HepG2 (cell line): ENCODE measurements around the gene SCART1. TPM values are rescaled to one million over a fixed set of nuclear protein-coding genes. Genes with fewer than 3 reads are reported as not detected.
"Not testable (repeated sequence)": the region's sequence is repeated elsewhere in the genome, so short reads cannot be mapped to it uniquely, and the experiment has no call there.

Source experiments
- ATAC-seq: fragments of 200-7000 bp; cut with Tn5 transposase; 3 replicates; pipeline ENCODE4 v1.9.1; 2020; ENCODE audit warnings: mild to moderate bottlenecking, moderate library complexity
- BruUV-seq: library from RNA; stranded (reverse); fragments of 400-500 nt; replicated peaks from 2 replicates; lab custom pipeline; 2021; lab: Mats Ljungman, UMichigan
- CTCF ChIA-PET: fragments of 300-600 bp; formaldehyde crosslinking; extraction: SDS; loops from one replicate; lab custom pipeline; 2021; ENCODE audit warnings: low total read pairs, inconsistent platforms, low intra/inter-chr PET ratio; lab: Yijun Ruan, JAX
- POLR2A ChIA-PET: fragments of 350-600 bp; sonication (Branson Sonifier 250); formaldehyde crosslinking; loops from one replicate; lab custom pipeline; 2020; ENCODE audit warnings: antibody characterized with exemption, inconsistent platforms; lab: Yijun Ruan, JAX
- DNase-seq: peaks from one replicate; pipeline ENCODE4 v3.0.0-alpha.2; 2015; ENCODE audit warnings: low spot score
- FAIRE-seq: peaks from 3 replicates; lab custom pipeline; 2011; peaks lifted over from hg19 to GRCh38; lab: Jason Lieb, UNC
- H2AFZ ChIP-seq: one replicate; pipeline ENCODE4 v1.6.1; 2011; ENCODE audit warnings: low read length, inconsistent platforms
- H3K27ac ChIP-seq: fragments of 300-600 bp; 3 replicates; pipeline ENCODE4 v1.8.0; 2011; ENCODE audit warnings: mixed run types, mild to moderate bottlenecking, mixed read lengths, low read length, inconsistent platforms; ENCODE audit not compliant: insufficient read depth; ENCODE audit errors: extremely low read length
- H3K27me3 ChIP-seq, 2 experiments: fragments of 200-600 bp in 1 of 2; 2 replicates in 1 of 2; 3 replicates in 1 of 2; pipeline versions ENCODE4 v1.6.0 to v1.8.0; 2011; ENCODE audit warnings: low read length in 2 of 2, mild to moderate bottlenecking in 2 of 2, moderate library complexity in 2 of 2, inconsistent platforms in 1 of 2; ENCODE audit not compliant: insufficient read depth in 2 of 2, control insufficient read depth in 1 of 2
- H3K36me3 ChIP-seq, 2 experiments: fragments of 200-600 bp in 1 of 2; replicated peaks in 1 of 2; 2 replicates in 1 of 2; 3 replicates in 1 of 2; pipeline versions ENCODE4 v1.5.1 to v1.8.0; 2011; ENCODE audit warnings: low read length in 2 of 2, inconsistent platforms in 1 of 2; ENCODE audit not compliant: insufficient read depth in 2 of 2, control insufficient read depth in 1 of 2
- H3K4me1 ChIP-seq: 2 replicates; pipeline ENCODE4 v1.5.1; 2012; ENCODE audit warnings: low read length, inconsistent platforms; ENCODE audit not compliant: insufficient read depth
- H3K4me2 ChIP-seq: 2 replicates; pipeline ENCODE4 v1.6.0; 2011; ENCODE audit warnings: low read depth, low read length, inconsistent platforms
- H3K4me3 ChIP-seq, 3 experiments: fragments of 200-600 bp in 1 of 3; sonication (generic), shearing (Covaris generic) in 1 of 3; replicated peaks in 1 of 3; 2 replicates each; pipeline ENCODE4 v1.5.1; 2011 to 2016; ENCODE audit warnings: low read length in 3 of 3, inconsistent platforms in 2 of 3, low read depth in 2 of 3, mild to moderate bottlenecking in 2 of 3, control low read depth in 1 of 3, mixed read lengths in 1 of 3; ENCODE audit not compliant: insufficient read depth in 1 of 3
- H3K79me2 ChIP-seq: one replicate; pipeline ENCODE4 v1.6.1; 2011; ENCODE audit warnings: low read length, inconsistent platforms; ENCODE audit not compliant: insufficient read depth
- H3K9ac ChIP-seq: 2 replicates; pipeline ENCODE4 v1.6.0; 2011; ENCODE audit warnings: mild to moderate bottlenecking, low read depth, low read length, inconsistent platforms; ENCODE audit not compliant: insufficient read depth
- H3K9me3 ChIP-seq: 2 replicates; pipeline ENCODE4 v1.5.1; 2012; ENCODE audit warnings: mild to moderate bottlenecking, low read length
- H4K20me1 ChIP-seq: 2 replicates; pipeline ENCODE4 v1.6.0; 2011; ENCODE audit warnings: inconsistent platforms, mild to moderate bottlenecking, low read length, moderate library complexity; ENCODE audit not compliant: insufficient read depth
- ATF7-NPFF ChIP-seq: sonication (generic); formaldehyde crosslinking; IDR thresholded peaks from 2 replicates; pipeline ENCODE4 v1.8.1; 2023; ENCODE audit warnings: mild to moderate bottlenecking, low read depth, missing genetic modification reagents, moderate library complexity
- DDIT3 ChIP-seq: sonication (generic); formaldehyde crosslinking; IDR thresholded peaks from 2 replicates; pipeline ENCODE4 v1.4.0; 2020; ENCODE audit warnings: mild to moderate bottlenecking, missing genetic modification reagents
- ELF3 ChIP-seq: IDR thresholded peaks from 2 replicates; pipeline ENCODE4 v1.6.1; 2016; ENCODE audit warnings: missing genetic modification reagents, missing compliant biosample characterization
- FOXC1 ChIP-seq: sonication (generic); formaldehyde crosslinking; IDR thresholded peaks from 2 replicates; pipeline ENCODE4 v1.8.0; 2022; ENCODE audit warnings: mild to moderate bottlenecking, missing genetic modification reagents, borderline replicate concordance
- KDM4B ChIP-seq: sonication (generic); formaldehyde crosslinking; IDR thresholded peaks from 2 replicates; pipeline ENCODE4 v1.4.0; 2020; ENCODE audit warnings: missing genetic modification reagents
- TCF12 ChIP-seq, 2 experiments: fragments of 450-650 bp in 1 of 2; sonication (generic) in 1 of 2; formaldehyde crosslinking in 1 of 2; IDR thresholded peaks; 2 replicates each; pipeline versions ENCODE4 v1.6.1 to v1.8.0; 2017 to 2022; ENCODE audit warnings: antibody characterized with exemption in 1 of 2, mild to moderate bottlenecking in 1 of 2, missing genetic modification reagents in 1 of 2, moderate library complexity in 1 of 2
- ZEB1 ChIP-seq: IDR thresholded peaks from 2 replicates; pipeline ENCODE4 v1.6.1; 2012; ENCODE audit warnings: mild to moderate bottlenecking, low read depth, inconsistent platforms; ENCODE audit not compliant: insufficient replicate concordance
- ZNF232 ChIP-seq: sonication (generic); formaldehyde crosslinking; IDR thresholded peaks from 2 replicates; pipeline ENCODE4 v1.4.0; 2020; ENCODE audit warnings: missing genetic modification reagents, borderline replicate concordance
- ZNF749 ChIP-seq: sonication (generic); formaldehyde crosslinking; IDR thresholded peaks from 2 replicates; pipeline ENCODE4 v1.8.0; 2022; ENCODE audit warnings: mild to moderate bottlenecking, missing genetic modification reagents, moderate library complexity, borderline replicate concordance
- WGBS: methylation state at CpG from one replicate; pipeline ENCODE4 v1.1.6; 2017; ENCODE audit warnings: low lambda C conversion rate; 5-methylcytosine and 5-hydroxymethylcytosine counted together
- in situ Hi-C: cut with HindIII; loops from 2 replicates; pipeline ENCODE4 v1.10.0; 2017; ENCODE audit warnings: low pct_unique_long_range_greater_than_20kb; ENCODE audit not compliant: extremely low pct_ligation_motif_present
- intact Hi-C: fragments of 100-400 bp; cut with micrococcal nuclease; formaldehyde crosslinking; loops from one replicate; pipeline ENCODE4 v1.10.0; 2022; ENCODE audit not compliant: unreplicated experiment
- polyA plus RNA-seq, 8 experiments: library from polyadenylated mRNA; depleted of rRNA in 3 of 8; stranded (reverse) in 7 of 8; unstranded in 1 of 8; fragments of >200 nt; fragmentation: Illumina TruSeq in 4 of 8; extraction: Trizol in 4 of 8; gene quantifications; 2 replicates each; pipeline versions ENCODE4 v1.2.1 to v1.2.3, GENCODE V29; 2011 to 2016; ENCODE audit warnings: low read depth in 4 of 8, missing spikeins in 1 of 8, mixed read lengths in 1 of 8; ENCODE audit not compliant: insufficient read depth in 1 of 8
- total RNA-seq, 5 experiments: library from RNA; depleted of rRNA; stranded (reverse); fragments of >200 nt; fragmentation: Illumina TruSeq; extraction: Trizol; gene quantifications; 2 replicates each; pipeline ENCODE4 v1.2.3, GENCODE V29; 2016; ENCODE audit warnings: low read depth in 1 of 5

Gene SCART1
- total and polyA plus RNA-seq, 2 of the 13 experiments (the other 11 are each of a cell fraction or from before 2014, with no cell fraction given), result 0.46 to 1.1 TPM

DNA sequence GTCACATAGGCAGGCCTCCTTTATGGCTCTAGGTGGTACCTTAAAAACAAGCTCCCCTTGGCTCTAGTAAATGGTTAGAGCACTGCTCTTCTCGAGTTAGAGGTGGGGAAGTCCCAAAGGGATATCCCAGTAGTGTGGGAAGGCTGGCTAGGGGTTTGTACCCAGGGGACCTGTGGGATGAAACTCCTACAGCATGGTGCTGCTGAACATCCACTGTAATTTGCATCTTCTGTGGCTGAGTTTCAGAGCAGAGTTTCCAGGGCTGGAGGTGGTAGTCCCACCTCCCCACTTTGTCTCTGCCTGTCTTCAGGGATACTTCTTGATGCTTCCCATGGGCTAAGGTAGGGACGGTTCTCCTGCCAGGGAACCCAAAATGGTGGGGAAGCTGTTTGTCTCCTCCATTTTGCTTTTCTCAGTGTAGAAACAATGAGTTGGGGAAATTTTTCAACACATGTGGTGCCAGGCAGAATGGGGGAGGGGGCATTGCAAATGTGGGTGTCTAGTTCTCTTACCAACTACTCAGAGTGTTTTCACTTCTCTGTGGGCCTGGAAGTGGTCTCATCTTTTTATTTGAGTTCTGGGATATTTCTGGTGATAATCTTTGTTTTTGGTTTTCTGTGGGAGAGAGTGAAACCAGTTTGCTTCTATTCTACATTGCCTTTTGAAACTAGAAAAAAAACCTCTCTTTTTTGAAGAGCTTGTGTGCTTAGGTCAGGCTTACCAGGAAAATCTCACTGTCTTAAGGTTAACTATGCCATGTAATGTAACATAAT, 36.3 kb downstream of the SCART1 start:
- 0% methylated on average over 2 of the region's 2 CpGs for WGBS
- FAIRE-seq (no peak), DNase-seq (no peak), ATAC-seq (no peak)
- Histone ChIP-seq H3K79me2 (no peaks in the 10 kb centered on the region), H4K20me1 (no peaks in the 10 kb centered on the region), H3K36me3 (no peaks in the 10 kb centered on the region), H3K27me3 (no peaks in the 10 kb centered on the region), H3K4me2 (no peak overlapping the region), H2AFZ (no peak overlapping the region), H3K27ac (no peak overlapping the region), H3K4me3 (no peak overlapping the region), H3K9me3 (peaks cover 38% of the 10 kb centered on the region), H3K9ac (no peak overlapping the region), H3K4me1 (no peaks in the 10 kb centered on the region)
- TF ChIP-seq ZNF232 (CRISPR knock-in tag), result no peak
- TF ChIP-seq DDIT3 (CRISPR knock-in tag), result no peak
- no peak for TF ChIP-seq TCF12 (IDR thresholded peaks at IDR 0.05)
- TF ChIP-seq TCF12 (CRISPR knock-in tag; IDR thresholded peaks at IDR 0.05), result no peak
- TF ChIP-seq KDM4B (CRISPR knock-in tag), result no peak
- TF ChIP-seq ZEB1, result no peak
- no peak for TF ChIP-seq ELF3
- no peak for TF ChIP-seq ATF7-NPFF (CRISPR knock-in tag)
- TF ChIP-seq FOXC1, result no peak
- no peak for TF ChIP-seq ZNF749 (CRISPR knock-in tag)
- in situ Hi-C loops (no loop called here), intact Hi-C loops (no loop called here)
- CTCF ChIA-PET, result no interaction called here
- POLR2A ChIA-PET, result no interaction called here
- BruUV-seq, result no TSS peak

GRCh38 chr10:133493562-133493961, 39.8 kb downstream of the SCART1 start:
- H3K4me1 ChIP-seq, intact Hi-C loops, BruUV-seq, CTCF ChIA-PET, DNase-seq, H3K79me2 ChIP-seq, H2AFZ ChIP-seq, H3K27ac ChIP-seq, in situ Hi-C loops, ATAC-seq, POLR2A ChIA-PET, H3K9ac ChIP-seq, H3K4me3 ChIP-seq, H4K20me1 ChIP-seq, FAIRE-seq, H3K4me2 ChIP-seq, H3K27me3 ChIP-seq, H3K36me3 ChIP-seq: not testable (repeated sequence)
- 25% methylated on average over 4 of the region's 4 CpGs for WGBS
- peaks cover 22% of the 10 kb centered on the region for H3K9me3 ChIP-seq
